Transverse colon (tissue), 4 donors: ENCODE measurements around the gene TLK2. TPM values are rescaled to one million over a fixed set of nuclear protein-coding genes. Genes with fewer than 3 reads are reported as not detected.

Experiments
- DNase-seq: peaks from one replicate; pipeline ENCODE4 v3.0.0-alpha.2; 2019
- H3K27ac ChIP-seq, 4 donors: fragments of 200-600 bp; sonication (generic); 2 replicates each; pipeline ENCODE4 v1.5.1; 2016 to 2018; ENCODE audit warnings: inconsistent platforms in 4 of 4
- H3K27me3 ChIP-seq: fragments of 200-600 bp; sonication (generic); 2 replicates; pipeline ENCODE4 v1.5.1; 2017; ENCODE audit warnings: inconsistent platforms
- H3K36me3 ChIP-seq, 4 donors: fragments of 200-600 bp; sonication (generic); 2 replicates each; pipeline ENCODE4 v1.5.1; 2017 to 2019; ENCODE audit warnings: inconsistent platforms in 4 of 4
- H3K4me1 ChIP-seq, 4 donors: fragments of 200-600 bp; sonication (generic); 2 replicates each; pipeline ENCODE4 v1.5.1; 2017 to 2020; ENCODE audit warnings: inconsistent platforms in 4 of 4
- H3K4me3 ChIP-seq, 4 donors: fragments of 200-600 bp; sonication (generic); 1 replicate in 1 of 4; 2 replicates in 3 of 4; pipeline versions ENCODE4 v1.5.1 to v1.6.1; 2017 to 2019; ENCODE audit warnings: inconsistent platforms in 4 of 4
- H3K9me3 ChIP-seq, 2 donors: fragments of 200-600 bp; sonication (generic); 2 replicates each; pipeline ENCODE4 v1.5.1; 2017 to 2019; ENCODE audit warnings: inconsistent platforms in 2 of 2
- EP300 ChIP-seq: sonication (generic); formaldehyde crosslinking; IDR thresholded peaks from one replicate; pipeline ENCODE4 v1.6.1; 2017; ENCODE audit warnings: antibody characterized with exemption, low read depth
- POLR2A ChIP-seq: fragments of 450-650 bp; IDR thresholded peaks from one replicate; pipeline ENCODE4 v1.6.1; 2016; ENCODE audit warnings: antibody characterized with exemption, mild to moderate bottlenecking, moderate library complexity
- POLR2AphosphoS5 ChIP-seq, 3 donors: sonication (generic); formaldehyde crosslinking; IDR thresholded peaks; one replicate each; pipeline ENCODE4 v1.6.1; 2016; ENCODE audit warnings: antibody characterized with exemption in 3 of 3
- WGBS, 2 donors: methylation state at CpG; one replicate each; pipeline ENCODE4 v1.1.5; 2018; ENCODE audit warnings: low coverage in 1 of 2; 5-methylcytosine and 5-hydroxymethylcytosine counted together
- in situ Hi-C, 4 donors: fragments of 200-750 bp; cut with MboI; loops; one replicate each; pipeline versions ENCODE4 v1.15.0 to v1.15.1; 2017; ENCODE audit warnings: low sequenced_read_pairs in 3 of 4, low pct_ligation_motif_present in 1 of 4, low pct_unique_long_range_greater_than_20kb in 1 of 4
- intact Hi-C: fragments of 100-400 bp; cut with DNase I; formaldehyde crosslinking; loops from one replicate; pipeline ENCODE4 v1.15.1; 2023; ENCODE audit warnings: low total_unique reads
- total RNA-seq, 4 donors: library from RNA; depleted of rRNA; stranded (reverse); fragments of >200 nt; gene quantifications; one replicate each; pipeline ENCODE4 v1.1.0, GENCODE V29; 2016
- TF ChIP-seq, protein P1 (sequence below), 5 experiments: fragments of 200-600 bp in 3 of 5; fragments of 450-650 bp in 2 of 5; sonication (generic) in 3 of 5; IDR thresholded peaks; 1 replicate in 2 of 5; 2 replicates in 3 of 5; pipeline ENCODE4 v1.5.1; 2016 to 2017; ENCODE audit warnings: antibody characterized with exemption in 5 of 5, inconsistent platforms in 3 of 5, mild to moderate bottlenecking in 2 of 5, moderate library complexity in 1 of 5

Gene TLK2
- total RNA-seq, 4 donors from 2014 or later, result 36.6 to 146 (median 46.7) TPM

DNA sequence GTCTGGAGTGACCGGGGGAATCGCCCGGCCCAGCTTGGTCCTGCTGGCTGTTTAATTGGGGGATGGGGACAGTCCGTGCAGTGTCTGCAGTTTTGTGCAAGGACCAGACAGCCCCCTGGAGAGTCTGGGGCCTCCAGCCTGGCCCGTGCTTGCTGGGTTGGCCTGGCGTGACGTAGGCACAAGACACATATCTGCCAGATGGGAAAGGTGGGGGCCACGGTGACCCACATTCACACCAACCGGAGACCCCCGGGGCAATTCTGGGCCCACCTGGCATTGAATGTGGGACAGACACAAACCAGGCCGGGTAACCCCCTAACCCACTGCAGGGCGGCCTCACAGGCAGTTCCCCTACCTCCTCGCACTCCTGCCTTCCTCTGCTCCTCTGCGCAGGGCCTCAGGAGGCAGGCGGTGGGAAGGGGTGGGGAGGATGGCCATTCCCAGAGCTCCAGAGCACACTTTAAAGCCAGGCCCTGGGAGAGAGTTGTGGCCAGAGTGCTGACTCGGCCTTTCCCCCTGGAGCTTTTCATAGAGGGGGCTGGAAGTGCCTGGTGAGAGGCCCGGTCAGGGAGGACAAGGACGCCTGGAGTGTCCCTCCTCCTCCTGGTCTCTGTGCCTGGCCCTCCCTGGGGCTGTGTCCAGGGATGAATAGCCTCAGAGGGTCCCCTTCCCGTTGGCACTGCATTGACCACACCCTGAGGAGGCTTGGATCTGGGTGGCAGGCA lies 150.4 kb downstream of the TLK2 start:
- intact Hi-C loops, result no loop called here
- Histone ChIP-seq H3K27ac (peak overlapping the region; percentile 68 to 86 (median 82)), H3K27me3 (peaks cover 38% of the 10 kb centered on the region), H3K36me3 (no peaks in the 10 kb centered on the region), H3K4me3 (peak overlapping the region in 3 of 4 donors; percentile 17 to 55 (median 41)), H3K9me3 (no peaks in the 10 kb centered on the region), H3K4me1 (peaks cover 0 to 33% (median 13%) of the 10 kb centered on the region in 4 donors)
- 62% methylated on average over 18 of the region's 19 CpGs; no CpG with 5 or more reads in 1 of the 2 donors for WGBS, 2 donors
- no peak for DNase-seq
- in situ Hi-C loops, result no loop called here
- TF ChIP-seq POLR2AphosphoS5 (IDR thresholded peaks at IDR 0.05) (no peak), EP300 (no peak), POLR2A (no peak)
- TF ChIP-seq, protein P1, sequence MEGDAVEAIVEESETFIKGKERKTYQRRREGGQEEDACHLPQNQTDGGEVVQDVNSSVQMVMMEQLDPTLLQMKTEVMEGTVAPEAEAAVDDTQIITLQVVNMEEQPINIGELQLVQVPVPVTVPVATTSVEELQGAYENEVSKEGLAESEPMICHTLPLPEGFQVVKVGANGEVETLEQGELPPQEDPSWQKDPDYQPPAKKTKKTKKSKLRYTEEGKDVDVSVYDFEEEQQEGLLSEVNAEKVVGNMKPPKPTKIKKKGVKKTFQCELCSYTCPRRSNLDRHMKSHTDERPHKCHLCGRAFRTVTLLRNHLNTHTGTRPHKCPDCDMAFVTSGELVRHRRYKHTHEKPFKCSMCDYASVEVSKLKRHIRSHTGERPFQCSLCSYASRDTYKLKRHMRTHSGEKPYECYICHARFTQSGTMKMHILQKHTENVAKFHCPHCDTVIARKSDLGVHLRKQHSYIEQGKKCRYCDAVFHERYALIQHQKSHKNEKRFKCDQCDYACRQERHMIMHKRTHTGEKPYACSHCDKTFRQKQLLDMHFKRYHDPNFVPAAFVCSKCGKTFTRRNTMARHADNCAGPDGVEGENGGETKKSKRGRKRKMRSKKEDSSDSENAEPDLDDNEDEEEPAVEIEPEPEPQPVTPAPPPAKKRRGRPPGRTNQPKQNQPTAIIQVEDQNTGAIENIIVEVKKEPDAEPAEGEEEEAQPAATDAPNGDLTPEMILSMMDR (IDR thresholded peaks at IDR 0.05), result no peak

DNA sequence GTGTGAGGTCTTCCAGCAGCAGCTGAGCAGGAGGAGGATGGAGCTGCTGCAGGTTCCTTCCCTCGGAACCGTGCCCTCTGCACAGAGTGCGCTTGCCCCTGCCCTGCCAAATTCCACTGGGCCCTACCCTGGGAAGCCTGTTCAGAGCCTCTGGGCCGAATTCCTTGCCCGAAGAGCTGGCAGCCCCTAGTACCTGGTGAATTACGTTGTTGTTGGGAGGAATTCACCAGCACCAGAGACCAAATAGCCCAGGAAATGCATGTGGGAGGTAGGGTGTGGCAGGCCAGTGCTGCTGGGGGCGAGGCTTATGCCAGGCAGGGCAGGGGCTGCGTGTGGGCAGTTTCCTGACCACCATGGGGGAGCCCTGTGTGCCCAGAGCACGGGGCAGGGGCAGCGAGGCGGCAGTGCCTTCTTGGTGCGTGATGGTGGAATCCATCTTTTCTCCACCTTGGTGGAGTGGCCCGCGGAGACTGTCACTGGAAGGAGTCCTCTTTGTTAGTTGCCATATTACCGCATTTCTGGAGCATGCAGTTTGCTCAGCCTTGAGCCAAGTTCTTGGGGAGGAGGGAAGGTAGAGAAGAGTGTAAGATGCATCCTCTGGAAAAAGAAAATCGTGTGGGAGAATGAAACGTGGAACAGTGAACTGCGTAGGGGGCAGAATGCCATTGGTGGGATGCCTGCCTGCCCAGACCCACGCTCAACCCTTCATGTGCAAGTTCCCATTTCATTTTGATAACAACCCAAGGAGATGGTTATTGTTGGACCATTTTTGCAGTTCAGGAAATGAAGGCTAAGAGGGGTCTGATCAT lies 151.1 kb downstream of the TLK2 start:
- no peak for DNase-seq
- H3K27ac ChIP-seq, result peak overlapping the region in 3 of 4 donors; percentile 68 to 86 (median 80)
- H3K4me3 ChIP-seq, result no peak overlapping the region

DNA sequence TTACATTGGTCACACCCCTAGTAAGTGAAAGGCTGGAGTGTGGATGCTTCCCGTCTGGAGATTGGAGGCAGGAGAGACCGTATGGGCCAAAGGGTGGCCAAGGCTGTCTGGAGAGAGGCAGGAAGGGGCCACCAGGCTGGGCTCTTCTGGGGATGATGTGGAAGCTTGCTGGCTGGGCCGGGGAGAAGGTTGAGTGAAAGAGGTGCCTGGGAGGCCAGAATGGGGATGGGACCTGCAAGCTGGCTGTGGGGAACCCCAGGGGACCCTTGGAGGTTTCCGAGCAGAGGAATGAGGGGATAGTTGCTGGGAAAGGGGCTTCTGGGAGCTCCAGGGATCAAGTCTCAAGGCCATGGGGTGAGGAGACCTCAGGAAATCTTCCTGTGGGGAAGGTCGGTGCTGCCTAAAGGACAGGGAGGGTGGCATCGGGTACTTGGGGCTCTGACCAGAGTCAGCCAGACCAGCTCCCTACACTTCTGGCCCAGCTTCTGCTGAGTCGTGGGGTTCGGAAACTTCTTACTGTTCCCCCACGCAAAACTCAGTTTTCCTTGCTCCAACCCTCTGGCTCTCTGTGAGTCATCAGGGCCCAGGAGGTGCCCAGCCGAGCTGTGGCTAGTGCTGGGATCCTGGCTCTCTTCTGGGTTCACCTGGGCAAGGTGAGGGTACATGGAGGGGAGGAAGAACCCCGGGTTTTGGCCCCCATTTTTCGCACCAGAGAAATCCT lies 151.9 kb downstream of the TLK2 start:
- intact Hi-C loops, result no loop called here
- DNase-seq, result no peak
- Histone ChIP-seq H3K4me3 (no peak overlapping the region), H3K27me3 (peaks cover 38% of the 10 kb centered on the region), H3K9me3 (no peaks in the 10 kb centered on the region), H3K36me3 (no peaks in the 10 kb centered on the region), H3K27ac (no peak overlapping the region), H3K4me1 (peaks cover 0 to 29% (median 13%) of the 10 kb centered on the region in 4 donors)
- WGBS, 2 donors, result 70 to 80% methylated on average over 2 to 12 of the region's 12 CpGs
- no peak for TF ChIP-seq POLR2A
- no peak for TF ChIP-seq EP300
- TF ChIP-seq, protein P1 (IDR thresholded peaks at IDR 0.05), result no peak
- no peak for TF ChIP-seq POLR2AphosphoS5 (IDR thresholded peaks at IDR 0.05)
- in situ Hi-C loops, result no loop called here

More for the DNA sequence above, 151.1 kb downstream of the TLK2 start:
- WGBS, 2 donors, result 70 to 95% methylated on average over 4 to 19 of the region's 19 CpGs
- H3K27me3 ChIP-seq, result peaks cover 38% of the 10 kb centered on the region
- H3K36me3 ChIP-seq, result no peaks in the 10 kb centered on the region
- TF ChIP-seq POLR2A (no peak), EP300 (no peak), POLR2AphosphoS5 (IDR thresholded peaks at IDR 0.05) (no peak)
- TF ChIP-seq, protein P1 (IDR thresholded peaks at IDR 0.05), result no peak
- in situ Hi-C loops (no loop called here), intact Hi-C loops (no loop called here)
- H3K9me3 ChIP-seq, result no peaks in the 10 kb centered on the region
- H3K4me1 ChIP-seq, result peaks cover 0 to 33% (median 13%) of the 10 kb centered on the region in 4 donors
